SJSA1 (cell line): ENCODE measurements around the gene PHYHIPL. TPM values are rescaled to one million over a fixed set of nuclear protein-coding genes. Genes with fewer than 3 reads are reported as not detected.

Source experiments
- DNase-seq, 2 experiments: peaks; one replicate each; pipeline ENCODE4 v3.0.0-alpha.2; 2015 to 2020; ENCODE audit warnings: low spot score in 2 of 2, low read depth in 1 of 2
- H3K27ac ChIP-seq: fragments of 250-450 bp; sonication (Bioruptor Pico); 2 replicates; pipeline ENCODE4 v1.5.1; 2020; ENCODE audit warnings: mild to moderate bottlenecking, moderate library complexity
- H3K27me3 ChIP-seq: fragments of 250-450 bp; sonication (Bioruptor Pico); replicated peaks from 2 replicates; pipeline ENCODE4 v1.5.1; 2020; ENCODE audit warnings: mild to moderate bottlenecking, moderate library complexity
- H3K36me3 ChIP-seq: fragments of 250-450 bp; sonication (Bioruptor Pico); 2 replicates; pipeline ENCODE4 v1.5.1; 2020; ENCODE audit warnings: mild to moderate bottlenecking
- H3K4me1 ChIP-seq: fragments of 250-450 bp; sonication (Bioruptor Pico); replicated peaks from 2 replicates; pipeline ENCODE4 v1.6.1; 2021; ENCODE audit warnings: mild to moderate bottlenecking
- H3K4me3 ChIP-seq: fragments of 250-450 bp; sonication (Bioruptor Pico); 2 replicates; pipeline ENCODE4 v1.5.1; 2020; ENCODE audit warnings: mild to moderate bottlenecking
- H3K9me3 ChIP-seq: fragments of 250-450 bp; sonication (Bioruptor Pico); replicated peaks from 2 replicates; pipeline ENCODE4 v1.5.1; 2020; ENCODE audit warnings: mild to moderate bottlenecking
- total RNA-seq: library from RNA; depleted of rRNA; stranded (reverse); fragments of >200 nt; shearing (Covaris generic); gene quantifications from 2 replicates; pipeline ENCODE4 v1.2.3, GENCODE V29; 2014

The PHYHIPL gene
- total RNA-seq, 1 experiment from 2014 or later, result not detected

GRCh38 chr10:59245686-59246085 is 69.2 kb downstream of the PHYHIPL start:
- Histone ChIP-seq H3K9me3 (no peaks in the 10 kb centered on the region; the same call in 1 of the 2 replicates), H3K27me3 (no peaks in the 10 kb centered on the region), H3K27ac (no peak overlapping the region), H3K4me1 (no peaks in the 10 kb centered on the region), H3K36me3 (no peaks in the 10 kb centered on the region), H3K4me3 (no peak overlapping the region)
- DNase-seq, result no peak

GRCh38 chr10:59252491-59252890 is 76.0 kb downstream of the PHYHIPL start:
- Histone ChIP-seq H3K9me3 (no peaks in the 10 kb centered on the region), H3K27ac (no peak overlapping the region), H3K4me1 (no peaks in the 10 kb centered on the region), H3K4me3 (no peak overlapping the region), H3K27me3 (no peaks in the 10 kb centered on the region), H3K36me3 (no peaks in the 10 kb centered on the region)
- no peak for DNase-seq

DNA sequence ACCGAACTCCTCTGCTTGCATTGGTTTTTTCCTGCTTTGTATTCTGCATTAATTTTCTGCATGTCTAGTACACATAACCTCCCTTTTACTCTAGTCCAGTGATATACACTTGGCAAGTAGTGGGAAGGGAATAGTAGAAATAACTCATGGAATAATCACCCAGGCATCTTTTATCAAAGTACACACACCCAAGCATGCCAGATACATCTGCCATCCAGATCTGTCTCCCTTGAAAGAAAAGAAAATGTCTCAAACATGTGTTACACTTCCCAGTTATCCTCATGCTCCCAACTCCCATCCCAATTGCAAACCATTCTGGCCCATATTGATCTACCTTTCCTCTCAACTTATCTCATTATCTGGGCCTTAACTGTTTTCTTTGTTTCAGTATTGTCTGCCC is 79.0 kb downstream of the PHYHIPL start:
- Histone ChIP-seq H3K4me1 (no peaks in the 10 kb centered on the region), H3K36me3 (no peaks in the 10 kb centered on the region), H3K27me3 (no peaks in the 10 kb centered on the region), H3K27ac (no peak overlapping the region), H3K4me3 (no peak overlapping the region), H3K9me3 (no peaks in the 10 kb centered on the region)
- DNase-seq, result no peak

- H3K27ac ChIP-seq, result no peak overlapping the region
- no peak for DNase-seq
- H3K36me3 ChIP-seq, result no peaks in the 10 kb centered on the region
- no peaks in the 10 kb centered on the region for H3K9me3 ChIP-seq
- H3K4me3 ChIP-seq, result no peak overlapping the region
- H3K4me1 ChIP-seq, result no peaks in the 10 kb centered on the region
- H3K27me3 ChIP-seq, result no peaks in the 10 kb centered on the region
Measured at GRCh38 chr10:59257224-59257623, 80.8 kb downstream of the PHYHIPL start.

DNA sequence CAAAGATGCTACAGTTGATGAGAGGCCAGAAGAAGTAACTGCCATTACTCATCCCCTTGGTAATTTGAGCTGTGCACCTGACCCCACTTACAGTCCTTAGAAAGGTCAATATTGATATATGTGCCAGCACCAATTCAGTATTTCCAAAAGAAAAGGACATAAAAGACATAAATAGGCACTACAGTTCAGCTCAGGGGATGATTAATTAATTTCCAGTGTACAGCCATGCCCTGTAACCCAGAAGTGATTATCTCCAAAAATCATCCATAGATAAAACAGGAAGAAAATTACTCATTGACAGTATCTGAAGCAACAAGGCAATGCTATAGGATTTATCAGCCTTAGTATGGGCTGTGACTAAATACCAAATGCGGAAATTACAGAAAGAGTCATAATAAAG is 82.4 kb downstream of the PHYHIPL start:
- H3K27me3 ChIP-seq, result no peaks in the 10 kb centered on the region
- no peak for DNase-seq
- H3K36me3 ChIP-seq, result no peaks in the 10 kb centered on the region
- H3K9me3 ChIP-seq, result no peaks in the 10 kb centered on the region
- no peak overlapping the region for H3K4me3 ChIP-seq
- H3K4me1 ChIP-seq, result no peaks in the 10 kb centered on the region
- no peak overlapping the region for H3K27ac ChIP-seq

DNA sequence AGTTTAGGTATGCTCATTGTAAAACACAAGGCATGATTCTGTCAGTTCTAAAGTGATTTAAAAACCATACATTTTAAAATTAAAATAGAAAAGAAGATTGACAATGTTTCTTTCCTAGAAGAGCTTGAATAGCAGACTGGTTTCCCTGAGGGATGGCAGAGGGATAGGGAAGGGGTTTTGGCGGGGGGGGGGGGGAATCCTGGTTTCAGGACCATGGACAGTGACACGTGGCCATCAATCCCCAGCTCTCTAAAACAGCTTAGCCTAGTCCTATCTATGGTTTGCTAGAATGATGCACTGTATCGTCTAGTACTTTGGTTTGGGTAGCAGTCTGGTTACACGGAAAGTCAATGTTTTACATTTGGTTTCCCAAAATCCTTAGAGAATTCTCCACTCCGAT is 88.7 kb downstream of the PHYHIPL start:
- Histone ChIP-seq H3K27me3 (no peaks in the 10 kb centered on the region), H3K27ac (no peak overlapping the region), H3K4me1 (no peaks in the 10 kb centered on the region), H3K36me3 (no peaks in the 10 kb centered on the region), H3K9me3 (no peaks in the 10 kb centered on the region), H3K4me3 (no peak overlapping the region)
- no peak for DNase-seq

DNA sequence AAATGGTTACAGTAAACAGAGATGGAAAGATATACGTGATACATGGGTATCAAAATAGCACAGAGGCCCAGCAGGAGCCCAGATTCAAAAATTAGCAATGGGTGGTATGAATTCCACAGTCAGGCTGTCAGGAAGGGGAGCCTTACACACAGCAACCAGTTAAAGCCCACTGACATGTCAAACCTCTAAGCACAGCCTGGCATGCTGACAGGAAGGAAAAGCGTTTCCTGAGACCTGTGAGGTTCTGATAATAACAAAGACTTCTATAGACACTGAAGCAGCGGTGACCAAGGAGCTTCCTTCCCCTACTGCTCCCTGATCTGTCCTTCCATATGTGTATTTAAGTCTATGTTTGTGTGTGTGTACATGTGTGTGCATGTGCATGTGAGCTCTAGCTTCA is 89.9 kb downstream of the PHYHIPL start:
- DNase-seq, result no peak
- no peak overlapping the region for H3K27ac ChIP-seq
- no peaks in the 10 kb centered on the region for H3K9me3 ChIP-seq
- no peaks in the 10 kb centered on the region for H3K36me3 ChIP-seq
- no peaks in the 10 kb centered on the region for H3K27me3 ChIP-seq
- H3K4me1 ChIP-seq, result no peaks in the 10 kb centered on the region
- H3K4me3 ChIP-seq, result no peak overlapping the region

GRCh38 chr10:59268460-59268859 is 92.0 kb downstream of the PHYHIPL start:
- H3K27me3 ChIP-seq, result no peaks in the 10 kb centered on the region
- no peak overlapping the region for H3K27ac ChIP-seq
- H3K4me1 ChIP-seq, result no peaks in the 10 kb centered on the region
- no peak overlapping the region for H3K4me3 ChIP-seq
- no peaks in the 10 kb centered on the region for H3K9me3 ChIP-seq
- H3K36me3 ChIP-seq, result no peaks in the 10 kb centered on the region
- no peak for DNase-seq

GRCh38 chr10:59269651-59270050 is 93.2 kb downstream of the PHYHIPL start:
- Histone ChIP-seq H3K4me3 (no peak overlapping the region), H3K27me3 (no peaks in the 10 kb centered on the region), H3K9me3 (no peaks in the 10 kb centered on the region), H3K4me1 (no peaks in the 10 kb centered on the region), H3K27ac (no peak overlapping the region), H3K36me3 (no peaks in the 10 kb centered on the region)
- DNase-seq, result no peak

DNA sequence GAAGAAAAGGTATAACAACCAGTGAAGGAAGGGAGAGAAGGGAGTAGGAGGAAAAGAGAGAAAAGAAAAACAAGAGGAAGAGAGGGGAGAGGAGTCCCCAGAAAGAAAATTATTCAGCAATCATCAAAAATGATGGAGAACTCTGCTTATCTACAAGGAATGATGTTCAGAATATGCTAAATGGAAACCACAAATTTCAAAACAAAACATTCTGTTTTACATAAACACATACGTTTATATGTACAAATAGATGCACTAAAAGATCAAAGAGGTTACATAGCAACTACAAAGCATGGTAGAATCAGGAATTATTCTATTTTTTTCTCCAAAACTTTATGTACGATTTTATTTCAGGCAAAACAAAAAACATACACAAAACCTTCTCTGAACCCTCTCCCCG is 94.0 kb downstream of the PHYHIPL start:
- no peaks in the 10 kb centered on the region for H3K36me3 ChIP-seq
- no peaks in the 10 kb centered on the region for H3K27me3 ChIP-seq
- H3K4me3 ChIP-seq, result no peak overlapping the region
- H3K4me1 ChIP-seq, result no peaks in the 10 kb centered on the region
- no peak for DNase-seq
- no peak overlapping the region for H3K27ac ChIP-seq
- no peaks in the 10 kb centered on the region for H3K9me3 ChIP-seq

GRCh38 chr10:59271160-59271559 is 94.7 kb downstream of the PHYHIPL start:
- H3K4me1 ChIP-seq, result no peaks in the 10 kb centered on the region
- H3K9me3 ChIP-seq, result no peaks in the 10 kb centered on the region
- H3K27me3 ChIP-seq, result no peaks in the 10 kb centered on the region
- no peak overlapping the region for H3K27ac ChIP-seq
- no peak overlapping the region for H3K4me3 ChIP-seq
- DNase-seq, result no peak
- H3K36me3 ChIP-seq, result no peaks in the 10 kb centered on the region

- Histone ChIP-seq H3K36me3 (no peaks in the 10 kb centered on the region), H3K4me3 (no peak overlapping the region), H3K9me3 (no peaks in the 10 kb centered on the region), H3K27ac (no peak overlapping the region), H3K27me3 (no peaks in the 10 kb centered on the region), H3K4me1 (no peaks in the 10 kb centered on the region)
- DNase-seq, result no peak
Measured at GRCh38 chr10:59272061-59272460, 95.6 kb downstream of the PHYHIPL start.

DNA sequence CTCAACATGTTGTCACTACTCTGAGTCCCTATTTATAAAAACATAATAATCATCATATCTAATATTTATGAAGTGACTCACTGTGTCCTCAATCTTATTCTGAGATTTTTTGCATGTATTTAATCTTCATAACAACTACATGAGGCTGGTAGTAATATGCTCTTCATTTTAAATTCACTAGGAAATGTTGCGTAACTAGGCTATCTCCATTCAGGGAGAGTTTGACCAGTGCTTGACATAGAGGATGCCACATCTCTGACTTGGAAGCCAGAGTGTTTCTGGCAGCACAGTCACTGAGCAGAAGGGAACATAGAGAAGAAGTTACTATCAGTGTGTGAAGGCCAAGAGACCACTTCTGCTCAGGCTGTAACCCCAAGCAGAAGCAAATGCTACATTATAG is 97.0 kb downstream of the PHYHIPL start:
- no peaks in the 10 kb centered on the region for H3K9me3 ChIP-seq
- H3K36me3 ChIP-seq, result no peaks in the 10 kb centered on the region
- no peak overlapping the region for H3K4me3 ChIP-seq
- no peaks in the 10 kb centered on the region for H3K4me1 ChIP-seq
- H3K27me3 ChIP-seq, result no peaks in the 10 kb centered on the region
- DNase-seq, result no peak
- H3K27ac ChIP-seq, result no peak overlapping the region

DNA sequence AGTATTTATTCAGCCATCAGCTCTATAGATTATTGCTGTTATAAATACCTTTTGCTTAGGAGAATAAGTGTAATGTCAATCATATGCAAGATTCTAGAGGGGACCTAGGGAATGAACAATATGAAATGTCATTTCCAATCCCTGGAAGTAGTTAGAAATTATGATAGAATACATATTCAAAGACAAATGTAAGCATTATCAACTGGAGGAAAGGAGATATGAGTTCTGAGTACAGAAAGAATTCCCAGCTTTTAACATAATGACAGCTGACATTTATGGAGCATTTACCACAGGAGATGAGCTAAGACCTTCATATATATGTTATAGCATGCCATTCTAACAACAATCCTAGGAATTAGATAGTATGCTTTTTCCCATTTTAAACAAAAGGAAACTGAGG is 99.7 kb downstream of the PHYHIPL start:
- DNase-seq, result no peak
- Histone ChIP-seq H3K36me3 (no peaks in the 10 kb centered on the region), H3K9me3 (no peaks in the 10 kb centered on the region), H3K27me3 (no peaks in the 10 kb centered on the region), H3K4me1 (no peaks in the 10 kb centered on the region), H3K4me3 (no peak overlapping the region), H3K27ac (no peak overlapping the region)

DNA sequence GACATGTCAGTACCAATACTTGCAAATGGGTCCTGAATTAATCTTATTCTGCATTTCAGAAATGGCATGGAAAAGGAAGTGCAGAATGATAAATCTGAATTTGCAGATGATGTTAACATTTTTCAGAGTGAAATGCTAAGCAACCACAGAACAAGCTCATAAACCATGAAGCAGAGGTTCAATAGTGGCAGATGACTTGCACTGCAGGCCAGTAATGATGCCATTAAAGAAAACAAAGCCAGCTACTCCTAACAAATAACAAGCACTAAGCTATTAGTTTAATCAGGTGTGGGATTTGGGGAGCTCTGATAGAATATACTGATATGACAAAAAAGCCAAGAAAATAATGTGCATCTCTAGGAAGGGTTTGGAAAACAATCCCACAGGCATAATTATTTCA is 100.5 kb downstream of the PHYHIPL start:
- Histone ChIP-seq H3K9me3 (no peaks in the 10 kb centered on the region), H3K36me3 (no peaks in the 10 kb centered on the region), H3K4me3 (no peak overlapping the region), H3K27me3 (no peaks in the 10 kb centered on the region), H3K4me1 (no peaks in the 10 kb centered on the region), H3K27ac (no peak overlapping the region)
- no peak for DNase-seq
